Calu3 (cell line): ENCODE measurements around the gene SCN2A. TPM values are rescaled to one million over a fixed set of nuclear protein-coding genes. Genes with fewer than 3 reads are reported as not detected.

Experiments used
- Bru-seq: library from RNA; stranded (reverse); fragments of 400-500 nt; gene quantifications from one replicate; lab custom pipeline; 2021; lab: Mats Ljungman, UMichigan
- BruChase-seq, 2 experiments: library from RNA; stranded (reverse); fragments of 400-500 nt; gene quantifications; one replicate each; lab custom pipeline; 2021; lab: Mats Ljungman, UMichigan
- BruUV-seq: library from RNA; stranded (reverse); fragments of 400-500 nt; replicated peaks from 2 replicates; lab custom pipeline; 2021; lab: Mats Ljungman, UMichigan
- CTCF ChIA-PET: fragments of 300-600 bp; sonication (Branson Sonifier 250); formaldehyde crosslinking; loops from one replicate; lab custom pipeline; 2022; ENCODE audit warnings: antibody characterized with exemption; lab: Charles Lee
- DNase-seq: peaks from one replicate; pipeline ENCODE4 v3.0.0; 2022
- H3K27ac Mint-ChIP-seq: one replicate; pipeline ENCODE4 v1.8.0; 2022; ENCODE audit warnings: mixed read lengths; ENCODE audit not compliant: unreplicated experiment
- H3K27me3 Mint-ChIP-seq: one replicate; pipeline ENCODE4 v1.8.0; 2022; ENCODE audit warnings: mixed read lengths; ENCODE audit not compliant: unreplicated experiment
- H3K36me3 Mint-ChIP-seq: one replicate; pipeline ENCODE4 v1.8.0; 2022; ENCODE audit warnings: mild to moderate bottlenecking, moderate library complexity, mixed read lengths; ENCODE audit not compliant: insufficient read depth, unreplicated experiment
- H3K4me1 Mint-ChIP-seq: one replicate; pipeline ENCODE4 v1.8.0; 2022; ENCODE audit warnings: mild to moderate bottlenecking, low read depth, mixed read lengths; ENCODE audit not compliant: unreplicated experiment
- H3K4me3 Mint-ChIP-seq: one replicate; pipeline ENCODE4 v1.8.0; 2022; ENCODE audit warnings: mild to moderate bottlenecking, low read depth, moderate library complexity, mixed read lengths; ENCODE audit not compliant: unreplicated experiment
- H3K9me3 Mint-ChIP-seq: one replicate; pipeline ENCODE4 v1.8.0; 2022; ENCODE audit warnings: low read depth, mixed read lengths; ENCODE audit not compliant: unreplicated experiment
- CTCF ChIP-seq: fragments of 200-600 bp; IDR thresholded peaks from one replicate; pipeline ENCODE4 v1.8.0; 2022; ENCODE audit warnings: antibody characterized with exemption; ENCODE audit not compliant: unreplicated experiment
- intact Hi-C: fragments of 100-400 bp; cut with micrococcal nuclease; formaldehyde crosslinking; loops from one replicate; pipeline ENCODE4 v1.10.0; 2022; ENCODE audit not compliant: unreplicated experiment
- long read RNA-seq: library from polyadenylated mRNA; stranded (forward); transcript quantifications from one replicate; pipeline ENCODE4 v2.0.0, GENCODE V29; 2022
- total RNA-seq: library from RNA; stranded (reverse); gene quantifications from 2 replicates; pipeline ENCODE4 v1.2.3, GENCODE V29; 2022

SCN2A gene
- total RNA-seq = 0.07 and 0.19 TPM in 2 replicates
- percentile 16 among the genes with signal in this experiment for Bru-seq, nascent RNA
- percentile 13 among the genes with signal in this experiment for BruChase-seq, experiment 1, labeled RNA remaining after a 6-hour chase
- percentile 12 among the genes with signal in this experiment for BruChase-seq, experiment 2, labeled RNA remaining after a 2-hour chase
- long read RNA-seq, partial matches to known transcripts = 0 of 1 reads
- long read RNA-seq, other reads (novel, unspliced or antisense) = 1 of 1 reads

DNA sequence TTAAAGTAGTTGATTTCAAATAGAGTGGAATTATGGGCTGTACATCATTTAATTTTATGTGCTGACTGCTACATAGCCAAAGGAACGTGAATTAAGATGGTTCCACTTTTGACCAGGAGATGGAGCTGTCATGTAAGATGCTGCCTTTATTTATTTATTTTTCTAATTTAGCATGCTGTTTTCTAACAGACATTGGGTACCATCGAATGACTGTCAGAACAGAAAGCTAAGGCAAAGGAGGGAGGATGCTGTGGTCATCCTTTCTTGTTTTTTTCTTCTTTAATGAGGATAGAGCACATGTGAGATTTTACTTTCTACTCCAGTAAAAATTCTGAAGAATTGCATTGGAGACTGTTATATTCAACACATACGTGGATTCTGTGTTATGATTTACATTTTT, at the start of gene SCN2A:
Gene SCN2A, plus strand, starts transcription at position 185 of the 400 bp plus-strand sequence. CDS start 56,410 bp downstream, outside the sequence.
- CTCF ChIA-PET = interaction anchor here (0.6 to 1.6 kb wide), 7 partner anchors 8 to 635 kb away, joined by 3 to 7 read pairs (median 4); partner anchors contain the start of gene SCN3A
- TF ChIP-seq CTCF = peak; percentile 73
- Mint-ChIP-seq H3K27me3 (no peaks in the 10 kb centered on the region), H3K27ac (no peak within 1 kb of the TSS), H3K9me3 (no peaks in the 10 kb centered on the region), H3K4me1 (no peaks in the 10 kb centered on the region), H3K4me3 (no peak within 1 kb of the TSS), H3K36me3 (no peaks in the 10 kb centered on the region)
- BruUV-seq = no TSS peak
- intact Hi-C loops = loop anchor here (1.0 to 10.0 kb wide), 4 partner anchors 54 to 638 kb away; no protein-coding TSS in a partner anchor
- peak; percentile 35 for DNase-seq

- intact Hi-C loops = no loop called here
- peaks cover 7% of the 10 kb centered on the region for H3K4me1 Mint-ChIP-seq
- CTCF ChIA-PET = interaction anchor here (0.7 kb wide), 2 partner anchors 106 to 683 kb away, joined by 4 read pairs; no protein-coding TSS in a partner anchor
- no peak overlapping the region for H3K4me3 Mint-ChIP-seq
- no TSS peak for BruUV-seq
- H3K27ac Mint-ChIP-seq = no peak overlapping the region
- H3K27me3 Mint-ChIP-seq = no peaks in the 10 kb centered on the region
- no peak for DNase-seq
- no peaks in the 10 kb centered on the region for H3K36me3 Mint-ChIP-seq
- no peaks in the 10 kb centered on the region for H3K9me3 Mint-ChIP-seq
- TF ChIP-seq CTCF = no peak
Measured at GRCh38 chr2:165191096-165191728, 48.0 kb upstream of the SCN2A start.

DNA sequence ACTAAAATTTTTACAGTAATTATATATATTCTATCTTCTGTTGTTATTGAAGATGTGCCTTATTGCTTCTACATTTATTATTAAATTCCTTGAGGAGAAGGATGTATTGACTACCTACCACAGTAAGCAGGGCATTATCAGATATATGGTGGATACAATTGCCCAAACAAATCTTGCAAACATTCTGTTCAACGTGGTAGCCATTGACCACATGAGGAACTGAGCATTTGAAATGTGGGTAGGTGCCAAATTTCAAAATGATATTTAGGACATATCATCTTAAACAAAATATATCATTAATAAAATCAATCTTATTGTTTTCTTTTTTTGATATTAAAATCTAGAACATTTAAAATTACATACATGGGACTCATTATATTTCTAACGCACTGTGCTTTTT, 46.5 kb upstream of the SCN2A start:
- H3K9me3 Mint-ChIP-seq = no peaks in the 10 kb centered on the region
- no peak for DNase-seq
- no peak overlapping the region for H3K27ac Mint-ChIP-seq
- CTCF ChIA-PET = no interaction called here
- peaks cover 17% of the 10 kb centered on the region for H3K4me1 Mint-ChIP-seq
- H3K36me3 Mint-ChIP-seq = no peaks in the 10 kb centered on the region
- intact Hi-C loops = no loop called here
- no TSS peak for BruUV-seq
- no peak overlapping the region for H3K4me3 Mint-ChIP-seq
- no peak for TF ChIP-seq CTCF
- no peaks in the 10 kb centered on the region for H3K27me3 Mint-ChIP-seq

DNA sequence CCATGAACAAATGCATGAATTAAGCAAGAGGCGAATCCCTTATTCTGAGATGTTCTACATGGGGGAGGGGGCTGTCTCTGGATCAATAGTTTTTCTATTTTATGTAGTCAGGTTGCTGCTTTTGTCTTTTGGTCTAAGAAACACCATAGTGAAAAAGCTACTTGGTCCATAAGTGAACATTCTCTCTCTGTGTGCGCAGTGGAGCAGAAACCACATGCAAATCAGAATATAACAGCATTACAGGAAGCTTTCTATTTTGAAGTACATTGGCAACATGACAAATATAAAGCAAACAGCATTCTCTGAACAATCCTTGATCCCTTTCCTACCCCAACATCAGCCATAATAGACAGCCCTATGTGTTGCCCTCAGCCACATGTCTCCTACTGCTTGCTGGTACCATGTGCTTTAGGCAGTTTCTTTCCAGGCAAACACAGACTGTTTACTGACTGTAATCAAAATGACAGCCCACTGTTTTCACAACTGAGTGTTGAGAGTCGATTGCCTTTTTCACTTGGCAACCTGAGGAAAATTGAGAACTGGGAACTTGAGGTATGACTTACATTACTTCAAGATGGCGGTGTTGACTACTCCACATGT, 45.9 kb upstream of the SCN2A start:
- DNase-seq = no peak
- CTCF ChIA-PET = no interaction called here
- no peak overlapping the region for H3K4me3 Mint-ChIP-seq
- H3K27ac Mint-ChIP-seq = no peak overlapping the region
- H3K4me1 Mint-ChIP-seq = peaks cover 22% of the 10 kb centered on the region
- intact Hi-C loops = no loop called here
- BruUV-seq = no TSS peak
- H3K36me3 Mint-ChIP-seq = no peaks in the 10 kb centered on the region
- no peaks in the 10 kb centered on the region for H3K9me3 Mint-ChIP-seq
- H3K27me3 Mint-ChIP-seq = no peaks in the 10 kb centered on the region
- TF ChIP-seq CTCF = no peak
